GM18870 (cell line): ENCODE measurements around the gene CCZ1B.
"Not testable (repeated sequence)": the region's sequence is repeated elsewhere in the genome, so short reads cannot be mapped to it uniquely, and the experiment has no call there.

Source experiments
- ATAC-seq: cut with Tn5 transposase; IDR thresholded peaks from one replicate; pipeline ENCODE4 v1.9.1; 2021; ENCODE audit warnings: moderate library complexity; ENCODE audit not compliant: unreplicated experiment

CCZ1B gene

GRCh38 chr7:6826151-6826550 lies at the start of gene CCZ1B:
CCZ1B (minus strand) TSS chr7:6826275; CDS start chr7:6826197, 78 bp downstream.
- peak; percentile 89 for ATAC-seq

GRCh38 chr7:6875022-6875421 lies 48.9 kb upstream of the CCZ1B start:
- ATAC-seq, result not testable (repeated sequence)

- ATAC-seq, result not testable (repeated sequence)
These were observed 46.3 kb upstream of the CCZ1B start for GRCh38 chr7:6872246-6872945.

GRCh38 chr7:6871421-6872144 lies 45.5 kb upstream of the CCZ1B start:
- ATAC-seq, result not testable (repeated sequence)

GRCh38 chr7:6864751-6865150 lies 38.7 kb upstream of the CCZ1B start:
- not testable (repeated sequence) for ATAC-seq

- not testable (repeated sequence) for ATAC-seq
These were observed 38.1 kb upstream of the CCZ1B start for GRCh38 chr7:6864188-6864587.

GRCh38 chr7:6862876-6863275 lies 36.8 kb upstream of the CCZ1B start:
- ATAC-seq, result not testable (repeated sequence)

- ATAC-seq, result not testable (repeated sequence)
These were observed 31.7 kb upstream of the CCZ1B start for GRCh38 chr7:6857721-6858314.

- ATAC-seq, result not testable (repeated sequence)
These were observed 29.6 kb upstream of the CCZ1B start for GRCh38 chr7:6855563-6856131.

GRCh38 chr7:6854747-6855562 lies 28.9 kb upstream of the CCZ1B start:
- ATAC-seq, result not testable (repeated sequence)

- ATAC-seq, result not testable (repeated sequence)
These were observed 27.6 kb upstream of the CCZ1B start for GRCh38 chr7:6853681-6854080.

- ATAC-seq, result not testable (repeated sequence)
These were observed 23.1 kb upstream of the CCZ1B start for GRCh38 chr7:6849127-6849526.

- not testable (repeated sequence) for ATAC-seq
These were observed 21.7 kb upstream of the CCZ1B start for GRCh38 chr7:6847751-6848150.

- ATAC-seq, result not testable (repeated sequence)
These were observed 19.9 kb upstream of the CCZ1B start for GRCh38 chr7:6845971-6846449.

GRCh38 chr7:6843654-6844053 lies 17.6 kb upstream of the CCZ1B start:
- ATAC-seq, result not testable (repeated sequence)

- not testable (repeated sequence) for ATAC-seq
These were observed 17.0 kb upstream of the CCZ1B start for GRCh38 chr7:6843092-6843491.

- ATAC-seq, result not testable (repeated sequence)
These were observed 16.3 kb upstream of the CCZ1B start for GRCh38 chr7:6842278-6842921.

- not testable (repeated sequence) for ATAC-seq
These were observed 11.0 kb upstream of the CCZ1B start for GRCh38 chr7:6837081-6837480.

- ATAC-seq, result not testable (repeated sequence)
These were observed 9.4 kb upstream of the CCZ1B start for GRCh38 chr7:6835521-6835920.

GRCh38 chr7:6833636-6834035 lies 7.6 kb upstream of the CCZ1B start:
- ATAC-seq, result no peak
